GM23338 (cell line): ENCODE measurements around the gene PRELID1. TPM values are rescaled to one million over a fixed set of nuclear protein-coding genes. Genes with fewer than 3 reads are reported as not detected.

Source experiments
- ATAC-seq: fragments of 200-7000 bp; cut with Tn5 transposase; 3 replicates; pipeline ENCODE4 v1.9.1; 2020
- DNase-seq: peaks from one replicate; pipeline ENCODE4 v3.0.0-alpha.2; 2015; ENCODE audit warnings: low spot score
- H2AFZ ChIP-seq: fragments of 200-600 bp; sonication (generic); 2 replicates; pipeline ENCODE4 v1.8.0; 2016; ENCODE audit warnings: antibody characterized with exemption, mild to moderate bottlenecking, moderate library complexity
- H3F3A ChIP-seq: fragments of 200-600 bp; sonication (generic); replicated peaks from 2 replicates; pipeline ENCODE4 v1.8.0; 2017; ENCODE audit warnings: antibody characterized with exemption, mixed run types, low read depth
- H3K27ac ChIP-seq: fragments of 200-600 bp; sonication (generic); 2 replicates; pipeline ENCODE4 v1.6.1; 2016; ENCODE audit warnings: low read depth
- H3K27me3 ChIP-seq: fragments of 200-600 bp; sonication (generic); 2 replicates; pipeline ENCODE4 v1.8.0; 2016; ENCODE audit warnings: mild to moderate bottlenecking, mixed run types, moderate library complexity; ENCODE audit not compliant: insufficient read depth
- H3K36me3 ChIP-seq: fragments of 200-600 bp; sonication (generic); 2 replicates; pipeline ENCODE4 v1.8.0; 2016; ENCODE audit warnings: mild to moderate bottlenecking; ENCODE audit not compliant: insufficient read depth
- H3K4me1 ChIP-seq: fragments of 200-600 bp; sonication (generic); 2 replicates; pipeline ENCODE4 v1.8.0; 2016; ENCODE audit warnings: mild to moderate bottlenecking, moderate library complexity; ENCODE audit not compliant: insufficient read depth
- H3K4me2 ChIP-seq: fragments of 200-600 bp; sonication (generic); 2 replicates; pipeline ENCODE4 v1.7.1; 2017; ENCODE audit warnings: mixed run types
- H3K4me3 ChIP-seq: fragments of 200-600 bp; sonication (generic); 2 replicates; pipeline ENCODE4 v1.6.1; 2016; ENCODE audit warnings: mixed run types
- H3K79me2 ChIP-seq: fragments of 200-600 bp; sonication (generic); replicated peaks from 2 replicates; pipeline ENCODE4 v1.8.0; 2017; ENCODE audit warnings: mild to moderate bottlenecking; ENCODE audit not compliant: insufficient read depth
- H3K9me2 ChIP-seq: fragments of 200-600 bp; sonication (generic); 2 replicates; pipeline ENCODE4 v1.8.0; 2017; ENCODE audit not compliant: insufficient read depth
- H4K20me1 ChIP-seq: fragments of 200-600 bp; sonication (generic); replicated peaks from 2 replicates; pipeline ENCODE4 v1.8.0; 2017; ENCODE audit warnings: mild to moderate bottlenecking; ENCODE audit not compliant: insufficient read depth
- H3K27ac Mint-ChIP-seq: 2 replicates; pipeline ENCODE4 v1.8.0; 2020; ENCODE audit warnings: inconsistent platforms, mild to moderate bottlenecking, moderate library complexity, mixed read lengths
- H3K27me3 Mint-ChIP-seq: 3 replicates; pipeline ENCODE4 v1.8.0; 2022; ENCODE audit warnings: low read depth, mild to moderate bottlenecking, moderate library complexity, mixed read lengths, inconsistent platforms; ENCODE audit not compliant: insufficient read depth, poor library complexity
- H3K36me3 Mint-ChIP-seq: 3 replicates; pipeline ENCODE4 v1.8.0; 2021; ENCODE audit warnings: low read depth, mild to moderate bottlenecking, inconsistent platforms, moderate library complexity, mixed read lengths
- H3K4me1 Mint-ChIP-seq: 3 replicates; pipeline ENCODE4 v1.8.0; 2020; ENCODE audit warnings: mild to moderate bottlenecking, inconsistent platforms, mixed read lengths
- H3K4me3 Mint-ChIP-seq: 3 replicates; pipeline ENCODE4 v1.8.0; 2021; ENCODE audit warnings: moderate library complexity, mild to moderate bottlenecking, inconsistent platforms, mixed read lengths
- H3K9me3 Mint-ChIP-seq: 3 replicates; pipeline ENCODE4 v1.8.0; 2020; ENCODE audit warnings: moderate library complexity, mild to moderate bottlenecking, inconsistent platforms, mixed read lengths
- CREB1 ChIP-seq: fragments of 250-450 bp; sonication (Bioruptor Pico); IDR thresholded peaks from 2 replicates; pipeline ENCODE4 v1.5.0; 2020; ENCODE audit warnings: low read depth, mild to moderate bottlenecking, moderate library complexity
- EZH2 ChIP-seq: fragments of 200-600 bp; sonication (generic); IDR thresholded peaks from one replicate; pipeline ENCODE4 v1.8.0; 2017; ENCODE audit warnings: antibody characterized with exemption, mild to moderate bottlenecking, low read depth; ENCODE audit not compliant: unreplicated experiment
- EZH2phosphoT487 ChIP-seq: fragments of 200-600 bp; sonication (generic); IDR thresholded peaks from one replicate; pipeline ENCODE4 v1.8.1; 2018; ENCODE audit warnings: antibody characterized with exemption; ENCODE audit not compliant: unreplicated experiment
- JUNB ChIP-seq: IDR thresholded peaks from one replicate; pipeline ENCODE4 v1.6.1; 2016; ENCODE audit warnings: antibody characterized with exemption; ENCODE audit not compliant: unreplicated experiment
- NANOG ChIP-seq: IDR thresholded peaks from 2 replicates; pipeline ENCODE4 v1.6.1; 2016; ENCODE audit warnings: antibody characterized with exemption, borderline replicate concordance
- POLR2AphosphoS5 ChIP-seq: IDR thresholded peaks from 2 replicates; pipeline ENCODE4 v1.6.1; 2016; ENCODE audit warnings: antibody characterized with exemption, low read depth
- STAT1 ChIP-seq: IDR thresholded peaks from one replicate; pipeline ENCODE4 v1.6.1; 2016; ENCODE audit warnings: antibody characterized with exemption; ENCODE audit not compliant: unreplicated experiment
- ZNF114 ChIP-seq: fragments of 250-450 bp; sonication (Bioruptor Pico); IDR thresholded peaks from 2 replicates; pipeline ENCODE4 v1.5.0; 2020; ENCODE audit warnings: mild to moderate bottlenecking, moderate library complexity
- ZNF331 ChIP-seq: fragments of 250-450 bp; sonication (Bioruptor Pico); IDR thresholded peaks from 2 replicates; pipeline ENCODE4 v1.5.0; 2020; ENCODE audit warnings: low read depth, mild to moderate bottlenecking, moderate library complexity
- polyA plus RNA-seq: library from polyadenylated mRNA; unstranded; fragments of >200 nt; fragmentation: Nextera tagmentation; extraction: Ambion mirVana; gene quantifications from 2 replicates; pipeline ENCODE4 v1.2.1, GENCODE V29; 2016
- total RNA-seq: library from RNA; depleted of rRNA; stranded (reverse); fragments of >200 nt; shearing (Covaris generic); gene quantifications from 2 replicates; pipeline ENCODE4 v1.2.3, GENCODE V29; 2014
- TF ChIP-seq, protein P1 (sequence below): IDR thresholded peaks from one replicate; pipeline ENCODE4 v1.6.1; 2018; ENCODE audit warnings: antibody characterized with exemption; ENCODE audit not compliant: unreplicated experiment
- TF ChIP-seq, protein P2 (sequence below): IDR thresholded peaks from 2 replicates; pipeline ENCODE4 v1.6.1; 2016; ENCODE audit warnings: antibody characterized with exemption
- TF ChIP-seq, protein P3 (sequence below): fragments of 250-450 bp; sonication (Bioruptor Pico); IDR thresholded peaks from 2 replicates; pipeline ENCODE4 v1.5.0; 2020; ENCODE audit warnings: mild to moderate bottlenecking, moderate library complexity
- TF ChIP-seq, protein P4 (sequence below), 2 experiments: fragments of 200-600 bp in 1 of 2; sonication (generic) in 1 of 2; conservative IDR thresholded peaks; 2 replicates each; pipeline versions ENCODE4 v1.5.1 to v1.6.1; 2016 to 2017; ENCODE audit warnings: antibody characterized with exemption in 2 of 2, low read depth in 2 of 2, mild to moderate bottlenecking in 2 of 2, moderate library complexity in 1 of 2

PRELID1 gene
- total and polyA plus RNA-seq, 2 experiments from 2014 or later = 328 to 349 TPM

DNA sequence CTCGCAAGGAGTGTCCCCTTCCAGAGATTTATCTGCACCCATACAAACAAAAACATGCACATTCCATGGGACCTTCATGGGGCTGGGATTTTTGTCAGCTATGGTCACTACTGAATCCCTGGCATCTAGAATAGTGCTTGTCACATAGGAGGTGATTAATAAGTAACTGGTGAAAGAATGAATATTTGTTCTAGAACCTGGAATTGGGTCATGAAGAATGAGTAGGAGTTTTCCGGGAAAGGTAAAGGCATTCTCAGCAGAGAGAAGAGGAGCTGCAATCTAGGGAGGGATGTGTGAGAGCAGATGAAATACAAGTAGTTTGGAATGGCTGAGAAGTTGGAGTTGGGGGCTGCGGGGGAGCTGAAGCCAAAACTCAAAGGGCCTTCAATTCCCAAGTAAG lies 50.7 kb downstream of the PRELID1 start:
- H3K27me3 ChIP-seq = no peaks in the 10 kb centered on the region; the same call in 1 of the 2 replicates
- H3K27ac ChIP-seq = no peak overlapping the region
- H3K9me2 ChIP-seq = peaks cover 4% of the 10 kb centered on the region; the same call in 1 of the 2 replicates
- Mint-ChIP-seq H3K27ac (no peak overlapping the region), H3K36me3 (peaks cover 5% of the 10 kb centered on the region; the same call in 2 of the 3 replicates), H3K4me1 (peaks cover 20% of the 10 kb centered on the region), H3K27me3 (peaks cover 18% of the 10 kb centered on the region), H3K9me3 (no peaks in the 10 kb centered on the region; the same call in 2 of the 3 replicates), H3K4me3 (no peak overlapping the region; the same call in 2 of the 3 replicates)
- H3K4me3 ChIP-seq = no peak overlapping the region
- no peak for TF ChIP-seq CREB1 (CRISPR knock-in tag)
- TF ChIP-seq EZH2phosphoT487 = no peak
- TF ChIP-seq POLR2AphosphoS5 = no peak
- TF ChIP-seq, protein P1, sequence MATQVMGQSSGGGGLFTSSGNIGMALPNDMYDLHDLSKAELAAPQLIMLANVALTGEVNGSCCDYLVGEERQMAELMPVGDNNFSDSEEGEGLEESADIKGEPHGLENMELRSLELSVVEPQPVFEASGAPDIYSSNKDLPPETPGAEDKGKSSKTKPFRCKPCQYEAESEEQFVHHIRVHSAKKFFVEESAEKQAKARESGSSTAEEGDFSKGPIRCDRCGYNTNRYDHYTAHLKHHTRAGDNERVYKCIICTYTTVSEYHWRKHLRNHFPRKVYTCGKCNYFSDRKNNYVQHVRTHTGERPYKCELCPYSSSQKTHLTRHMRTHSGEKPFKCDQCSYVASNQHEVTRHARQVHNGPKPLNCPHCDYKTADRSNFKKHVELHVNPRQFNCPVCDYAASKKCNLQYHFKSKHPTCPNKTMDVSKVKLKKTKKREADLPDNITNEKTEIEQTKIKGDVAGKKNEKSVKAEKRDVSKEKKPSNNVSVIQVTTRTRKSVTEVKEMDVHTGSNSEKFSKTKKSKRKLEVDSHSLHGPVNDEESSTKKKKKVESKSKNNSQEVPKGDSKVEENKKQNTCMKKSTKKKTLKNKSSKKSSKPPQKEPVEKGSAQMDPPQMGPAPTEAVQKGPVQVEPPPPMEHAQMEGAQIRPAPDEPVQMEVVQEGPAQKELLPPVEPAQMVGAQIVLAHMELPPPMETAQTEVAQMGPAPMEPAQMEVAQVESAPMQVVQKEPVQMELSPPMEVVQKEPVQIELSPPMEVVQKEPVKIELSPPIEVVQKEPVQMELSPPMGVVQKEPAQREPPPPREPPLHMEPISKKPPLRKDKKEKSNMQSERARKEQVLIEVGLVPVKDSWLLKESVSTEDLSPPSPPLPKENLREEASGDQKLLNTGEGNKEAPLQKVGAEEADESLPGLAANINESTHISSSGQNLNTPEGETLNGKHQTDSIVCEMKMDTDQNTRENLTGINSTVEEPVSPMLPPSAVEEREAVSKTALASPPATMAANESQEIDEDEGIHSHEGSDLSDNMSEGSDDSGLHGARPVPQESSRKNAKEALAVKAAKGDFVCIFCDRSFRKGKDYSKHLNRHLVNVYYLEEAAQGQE = no peak
- no peak for TF ChIP-seq JUNB
- TF ChIP-seq, protein P2, sequence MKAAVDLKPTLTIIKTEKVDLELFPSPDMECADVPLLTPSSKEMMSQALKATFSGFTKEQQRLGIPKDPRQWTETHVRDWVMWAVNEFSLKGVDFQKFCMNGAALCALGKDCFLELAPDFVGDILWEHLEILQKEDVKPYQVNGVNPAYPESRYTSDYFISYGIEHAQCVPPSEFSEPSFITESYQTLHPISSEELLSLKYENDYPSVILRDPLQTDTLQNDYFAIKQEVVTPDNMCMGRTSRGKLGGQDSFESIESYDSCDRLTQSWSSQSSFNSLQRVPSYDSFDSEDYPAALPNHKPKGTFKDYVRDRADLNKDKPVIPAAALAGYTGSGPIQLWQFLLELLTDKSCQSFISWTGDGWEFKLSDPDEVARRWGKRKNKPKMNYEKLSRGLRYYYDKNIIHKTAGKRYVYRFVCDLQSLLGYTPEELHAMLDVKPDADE = no peak
- no peak for TF ChIP-seq ZNF331 (CRISPR knock-in tag)
- TF ChIP-seq, protein P3, sequence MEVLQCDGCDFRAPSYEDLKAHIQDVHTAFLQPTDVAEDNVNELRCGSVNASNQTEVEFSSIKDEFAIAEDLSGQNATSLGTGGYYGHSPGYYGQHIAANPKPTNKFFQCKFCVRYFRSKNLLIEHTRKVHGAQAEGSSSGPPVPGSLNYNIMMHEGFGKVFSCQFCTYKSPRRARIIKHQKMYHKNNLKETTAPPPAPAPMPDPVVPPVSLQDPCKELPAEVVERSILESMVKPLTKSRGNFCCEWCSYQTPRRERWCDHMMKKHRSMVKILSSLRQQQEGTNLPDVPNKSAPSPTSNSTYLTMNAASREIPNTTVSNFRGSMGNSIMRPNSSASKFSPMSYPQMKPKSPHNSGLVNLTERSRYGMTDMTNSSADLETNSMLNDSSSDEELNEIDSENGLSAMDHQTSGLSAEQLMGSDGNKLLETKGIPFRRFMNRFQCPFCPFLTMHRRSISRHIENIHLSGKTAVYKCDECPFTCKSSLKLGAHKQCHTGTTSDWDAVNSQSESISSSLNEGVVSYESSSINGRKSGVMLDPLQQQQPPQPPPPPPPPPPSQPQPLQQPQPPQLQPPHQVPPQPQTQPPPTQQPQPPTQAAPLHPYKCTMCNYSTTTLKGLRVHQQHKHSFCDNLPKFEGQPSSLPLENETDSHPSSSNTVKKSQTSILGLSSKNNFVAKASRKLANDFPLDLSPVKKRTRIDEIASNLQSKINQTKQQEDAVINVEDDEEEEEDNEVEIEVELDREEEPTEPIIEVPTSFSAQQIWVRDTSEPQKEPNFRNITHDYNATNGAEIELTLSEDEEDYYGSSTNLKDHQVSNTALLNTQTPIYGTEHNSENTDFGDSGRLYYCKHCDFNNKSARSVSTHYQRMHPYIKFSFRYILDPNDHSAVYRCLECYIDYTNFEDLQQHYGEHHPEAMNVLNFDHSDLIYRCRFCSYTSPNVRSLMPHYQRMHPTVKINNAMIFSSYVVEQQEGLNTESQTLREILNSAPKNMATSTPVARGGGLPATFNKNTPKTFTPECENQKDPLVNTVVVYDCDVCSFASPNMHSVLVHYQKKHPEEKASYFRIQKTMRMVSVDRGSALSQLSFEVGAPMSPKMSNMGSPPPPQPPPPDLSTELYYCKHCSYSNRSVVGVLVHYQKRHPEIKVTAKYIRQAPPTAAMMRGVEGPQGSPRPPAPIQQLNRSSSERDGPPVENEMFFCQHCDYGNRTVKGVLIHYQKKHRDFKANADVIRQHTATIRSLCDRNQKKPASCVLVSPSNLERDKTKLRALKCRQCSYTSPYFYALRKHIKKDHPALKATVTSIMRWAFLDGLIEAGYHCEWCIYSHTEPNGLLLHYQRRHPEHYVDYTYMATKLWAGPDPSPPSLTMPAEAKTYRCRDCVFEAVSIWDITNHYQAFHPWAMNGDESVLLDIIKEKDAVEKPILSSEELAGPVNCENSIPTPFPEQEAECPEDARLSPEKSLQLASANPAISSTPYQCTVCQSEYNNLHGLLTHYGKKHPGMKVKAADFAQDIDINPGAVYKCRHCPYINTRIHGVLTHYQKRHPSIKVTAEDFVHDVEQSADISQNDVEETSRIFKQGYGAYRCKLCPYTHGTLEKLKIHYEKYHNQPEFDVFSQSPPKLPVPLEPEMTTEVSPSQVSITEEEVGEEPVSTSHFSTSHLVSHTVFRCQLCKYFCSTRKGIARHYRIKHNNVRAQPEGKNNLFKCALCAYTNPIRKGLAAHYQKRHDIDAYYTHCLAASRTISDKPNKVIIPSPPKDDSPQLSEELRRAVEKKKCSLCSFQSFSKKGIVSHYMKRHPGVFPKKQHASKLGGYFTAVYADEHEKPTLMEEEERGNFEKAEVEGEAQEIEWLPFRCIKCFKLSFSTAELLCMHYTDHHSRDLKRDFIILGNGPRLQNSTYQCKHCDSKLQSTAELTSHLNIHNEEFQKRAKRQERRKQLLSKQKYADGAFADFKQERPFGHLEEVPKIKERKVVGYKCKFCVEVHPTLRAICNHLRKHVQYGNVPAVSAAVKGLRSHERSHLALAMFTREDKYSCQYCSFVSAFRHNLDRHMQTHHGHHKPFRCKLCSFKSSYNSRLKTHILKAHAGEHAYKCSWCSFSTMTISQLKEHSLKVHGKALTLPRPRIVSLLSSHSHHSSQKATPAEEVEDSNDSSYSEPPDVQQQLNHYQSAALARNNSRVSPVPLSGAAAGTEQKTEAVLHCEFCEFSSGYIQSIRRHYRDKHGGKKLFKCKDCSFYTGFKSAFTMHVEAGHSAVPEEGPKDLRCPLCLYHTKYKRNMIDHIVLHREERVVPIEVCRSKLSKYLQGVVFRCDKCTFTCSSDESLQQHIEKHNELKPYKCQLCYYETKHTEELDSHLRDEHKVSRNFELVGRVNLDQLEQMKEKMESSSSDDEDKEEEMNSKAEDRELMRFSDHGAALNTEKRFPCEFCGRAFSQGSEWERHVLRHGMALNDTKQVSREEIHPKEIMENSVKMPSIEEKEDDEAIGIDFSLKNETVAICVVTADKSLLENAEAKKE (CRISPR knock-in tag) = no peak
- no peak for TF ChIP-seq ZNF114 (CRISPR knock-in tag)
- TF ChIP-seq, protein P4, sequence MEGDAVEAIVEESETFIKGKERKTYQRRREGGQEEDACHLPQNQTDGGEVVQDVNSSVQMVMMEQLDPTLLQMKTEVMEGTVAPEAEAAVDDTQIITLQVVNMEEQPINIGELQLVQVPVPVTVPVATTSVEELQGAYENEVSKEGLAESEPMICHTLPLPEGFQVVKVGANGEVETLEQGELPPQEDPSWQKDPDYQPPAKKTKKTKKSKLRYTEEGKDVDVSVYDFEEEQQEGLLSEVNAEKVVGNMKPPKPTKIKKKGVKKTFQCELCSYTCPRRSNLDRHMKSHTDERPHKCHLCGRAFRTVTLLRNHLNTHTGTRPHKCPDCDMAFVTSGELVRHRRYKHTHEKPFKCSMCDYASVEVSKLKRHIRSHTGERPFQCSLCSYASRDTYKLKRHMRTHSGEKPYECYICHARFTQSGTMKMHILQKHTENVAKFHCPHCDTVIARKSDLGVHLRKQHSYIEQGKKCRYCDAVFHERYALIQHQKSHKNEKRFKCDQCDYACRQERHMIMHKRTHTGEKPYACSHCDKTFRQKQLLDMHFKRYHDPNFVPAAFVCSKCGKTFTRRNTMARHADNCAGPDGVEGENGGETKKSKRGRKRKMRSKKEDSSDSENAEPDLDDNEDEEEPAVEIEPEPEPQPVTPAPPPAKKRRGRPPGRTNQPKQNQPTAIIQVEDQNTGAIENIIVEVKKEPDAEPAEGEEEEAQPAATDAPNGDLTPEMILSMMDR (conservative IDR thresholded peaks at IDR 0.05; ENCODE audit: low read depth in 2 of 2) = no peak
- no peak for TF ChIP-seq EZH2
- no peak for TF ChIP-seq NANOG
- no peak for TF ChIP-seq STAT1
- peaks cover 6% of the 10 kb centered on the region for H3K4me1 ChIP-seq
- 0 out of 2 replicates have a peak, but pooled peaks cover 6% of the 10 kb centered on the region for H3F3A ChIP-seq
- no peak overlapping the region for H3K4me2 ChIP-seq
- no peak for DNase-seq
- no peak overlapping the region for H2AFZ ChIP-seq
- H4K20me1 ChIP-seq = no peaks in the 10 kb centered on the region; the same call in 1 of the 2 replicates
- peaks cover 6% of the 10 kb centered on the region; the same call in 1 of the 2 replicates for H3K36me3 ChIP-seq
- ATAC-seq = no peak
- H3K79me2 ChIP-seq = peaks cover 21% of the 10 kb centered on the region
